HEK293 (cell line): ENCODE data around the gene NCBP1.
A peak's percentile ranks its signal among the peaks of the same experiment; 100 is the strongest.

Source experiments
- CTCF ChIA-PET: fragments of 350-600 bp; formaldehyde crosslinking; extraction: SDS; loops from one replicate; lab custom pipeline; 2021; ENCODE audit warnings: antibody characterized with exemption; lab: Yijun Ruan, JAX
- POLR2A ChIA-PET: fragments of 300-600 bp; formaldehyde crosslinking; extraction: SDS; loops from one replicate; lab custom pipeline; 2020; ENCODE audit warnings: antibody characterized with exemption, inconsistent platforms; lab: Yijun Ruan, JAX
- H3K27ac ChIP-seq: fragments of 200-500 bp; sonication (Bioruptor generic); 2 replicates; pipeline ENCODE4 v1.5.1; 2014; ENCODE audit warnings: low read depth, low read length, control low read depth, inconsistent platforms; ENCODE audit errors: extremely low read depth
- H3K36me3 ChIP-seq, 2 experiments: fragments of 200-500 bp in 1 of 2; sonication (Bioruptor generic) in 1 of 2; 1 replicate in 1 of 2; 2 replicates in 1 of 2; pipeline ENCODE4 v1.5.1; 2014 to 2017; ENCODE audit warnings: inconsistent platforms in 2 of 2, low read length in 2 of 2; ENCODE audit not compliant: control insufficient read depth in 2 of 2, insufficient read depth in 1 of 2
- H3K4me1 ChIP-seq: fragments of 200-500 bp; sonication (Bioruptor generic); 2 replicates; pipeline ENCODE4 v1.5.1; 2014; ENCODE audit warnings: mild to moderate bottlenecking, low read length, inconsistent platforms; ENCODE audit not compliant: control insufficient read depth, insufficient read depth
- H3K4me3 ChIP-seq: 2 replicates; pipeline ENCODE4 v1.5.1; 2011; ENCODE audit warnings: low read depth, mild to moderate bottlenecking, control low read depth, low read length, moderate library complexity
- H3K9me3 ChIP-seq: fragments of 200-500 bp; sonication (Bioruptor generic); 2 replicates; pipeline ENCODE4 v1.5.1; 2014; ENCODE audit warnings: low read depth, low read length, inconsistent platforms; ENCODE audit not compliant: control insufficient read depth, insufficient read depth
- GLIS1 ChIP-seq: fragments of 450-650 bp; formaldehyde crosslinking; IDR thresholded peaks from 2 replicates; pipeline ENCODE4 v1.5.1; 2016; ENCODE audit warnings: missing biosample characterization, missing genetic modification characterization
- GLIS2 ChIP-seq: fragments of 450-650 bp; formaldehyde crosslinking; IDR thresholded peaks from 2 replicates; pipeline ENCODE4 v1.5.1; 2016; ENCODE audit warnings: missing biosample characterization, missing genetic modification characterization
- MYNN ChIP-seq: fragments of 450-650 bp; formaldehyde crosslinking; IDR thresholded peaks from 2 replicates; pipeline ENCODE4 v1.5.1; 2016; ENCODE audit warnings: missing biosample characterization, missing genetic modification characterization, borderline replicate concordance
- SP2 ChIP-seq: fragments of 450-650 bp; formaldehyde crosslinking; IDR thresholded peaks from 2 replicates; pipeline ENCODE4 v1.5.1; 2016; ENCODE audit warnings: missing biosample characterization, missing genetic modification characterization
- SP3 ChIP-seq: fragments of 450-650 bp; formaldehyde crosslinking; IDR thresholded peaks from 2 replicates; pipeline ENCODE4 v1.5.1; 2016; ENCODE audit warnings: missing biosample characterization, missing genetic modification characterization
- ZBTB20 ChIP-seq: fragments of 450-650 bp; formaldehyde crosslinking; IDR thresholded peaks from 2 replicates; pipeline ENCODE4 v1.5.1; 2016; ENCODE audit warnings: missing biosample characterization, missing genetic modification characterization
- ZBTB21 ChIP-seq: fragments of 450-650 bp; formaldehyde crosslinking; IDR thresholded peaks from 2 replicates; pipeline ENCODE4 v1.5.1; 2017; ENCODE audit warnings: missing biosample characterization, missing genetic modification characterization
- ZBTB48 ChIP-seq: fragments of 450-650 bp; formaldehyde crosslinking; IDR thresholded peaks from 2 replicates; pipeline ENCODE4 v1.5.1; 2016; ENCODE audit warnings: missing biosample characterization, missing genetic modification characterization
- ZBTB8A ChIP-seq: fragments of 450-650 bp; formaldehyde crosslinking; IDR thresholded peaks from 2 replicates; pipeline ENCODE4 v1.5.1; 2016; ENCODE audit warnings: missing biosample characterization, missing genetic modification characterization
- ZFP37 ChIP-seq: fragments of 450-650 bp; formaldehyde crosslinking; IDR thresholded peaks from 2 replicates; pipeline ENCODE4 v1.5.1; 2016; ENCODE audit warnings: missing biosample characterization, missing genetic modification characterization
- ZIC2 ChIP-seq: fragments of 450-650 bp; formaldehyde crosslinking; IDR thresholded peaks from 2 replicates; pipeline ENCODE4 v1.5.1; 2016; ENCODE audit warnings: missing biosample characterization, missing genetic modification characterization
- ZNF335 ChIP-seq: fragments of 450-650 bp; formaldehyde crosslinking; conservative IDR thresholded peaks from 2 replicates; pipeline ENCODE4 v1.5.1; 2016; ENCODE audit warnings: missing biosample characterization, missing genetic modification characterization
- ZNF341 ChIP-seq: fragments of 450-650 bp; formaldehyde crosslinking; IDR thresholded peaks from 2 replicates; pipeline ENCODE4; 2016; ENCODE audit warnings: low read depth, missing biosample characterization, missing genetic modification characterization
- ZNF391 ChIP-seq: fragments of 450-650 bp; formaldehyde crosslinking; IDR thresholded peaks from 2 replicates; pipeline ENCODE4 v1.5.1; 2016; ENCODE audit warnings: low read depth, missing biosample characterization, missing genetic modification characterization, borderline replicate concordance
- ZNF548 ChIP-seq: fragments of 450-650 bp; formaldehyde crosslinking; IDR thresholded peaks from 2 replicates; pipeline ENCODE4 v1.5.1; 2016; ENCODE audit warnings: missing biosample characterization, missing genetic modification characterization
- ZNF560 ChIP-seq: fragments of 450-650 bp; formaldehyde crosslinking; IDR thresholded peaks from 2 replicates; pipeline ENCODE4 v1.5.1; 2017; ENCODE audit warnings: missing biosample characterization, missing genetic modification characterization, borderline replicate concordance
- ZNF561 ChIP-seq: fragments of 450-650 bp; IDR thresholded peaks from 2 replicates; pipeline ENCODE4 v1.5.1; 2018; ENCODE audit warnings: missing biosample characterization, missing genetic modification characterization, borderline replicate concordance
- ZNF600 ChIP-seq: fragments of 450-650 bp; formaldehyde crosslinking; IDR thresholded peaks from 2 replicates; pipeline ENCODE4 v1.5.1; 2016; ENCODE audit warnings: missing biosample characterization, missing genetic modification characterization
- ZNF624 ChIP-seq: fragments of 450-650 bp; formaldehyde crosslinking; IDR thresholded peaks from 2 replicates; pipeline ENCODE4 v1.5.1; 2017; ENCODE audit warnings: missing biosample characterization, missing genetic modification characterization
- ZNF843 ChIP-seq: fragments of 450-650 bp; formaldehyde crosslinking; IDR thresholded peaks from 2 replicates; pipeline ENCODE4 v1.5.1; 2016; ENCODE audit warnings: missing biosample characterization, missing genetic modification characterization
- ZXDB ChIP-seq: fragments of 450-650 bp; formaldehyde crosslinking; IDR thresholded peaks from 2 replicates; pipeline ENCODE4 v1.5.1; 2016; ENCODE audit warnings: missing biosample characterization, missing genetic modification characterization
- TF ChIP-seq, protein P1 (sequence below): fragments of 450-650 bp; formaldehyde crosslinking; IDR thresholded peaks from 2 replicates; pipeline ENCODE4 v1.5.1; 2016; ENCODE audit warnings: missing biosample characterization, missing genetic modification characterization, low read depth
- TF ChIP-seq, protein P2 (sequence below): fragments of 450-650 bp; formaldehyde crosslinking; IDR thresholded peaks from 2 replicates; pipeline ENCODE4 v1.5.1; 2017; ENCODE audit warnings: missing biosample characterization, mild to moderate bottlenecking, missing genetic modification characterization, moderate library complexity
- TF ChIP-seq, protein P3 (sequence below): fragments of 450-650 bp; formaldehyde crosslinking; IDR thresholded peaks from 2 replicates; pipeline ENCODE4 v1.5.1; 2017; ENCODE audit warnings: missing biosample characterization, missing genetic modification characterization
- TF ChIP-seq, protein P4 (sequence below): fragments of 450-650 bp; formaldehyde crosslinking; optimal IDR thresholded peaks from 2 replicates; pipeline ENCODE3; 2016; ENCODE audit warnings: missing biosample characterization, mild to moderate bottlenecking, missing genetic modification characterization

Gene NCBP1

DNA sequence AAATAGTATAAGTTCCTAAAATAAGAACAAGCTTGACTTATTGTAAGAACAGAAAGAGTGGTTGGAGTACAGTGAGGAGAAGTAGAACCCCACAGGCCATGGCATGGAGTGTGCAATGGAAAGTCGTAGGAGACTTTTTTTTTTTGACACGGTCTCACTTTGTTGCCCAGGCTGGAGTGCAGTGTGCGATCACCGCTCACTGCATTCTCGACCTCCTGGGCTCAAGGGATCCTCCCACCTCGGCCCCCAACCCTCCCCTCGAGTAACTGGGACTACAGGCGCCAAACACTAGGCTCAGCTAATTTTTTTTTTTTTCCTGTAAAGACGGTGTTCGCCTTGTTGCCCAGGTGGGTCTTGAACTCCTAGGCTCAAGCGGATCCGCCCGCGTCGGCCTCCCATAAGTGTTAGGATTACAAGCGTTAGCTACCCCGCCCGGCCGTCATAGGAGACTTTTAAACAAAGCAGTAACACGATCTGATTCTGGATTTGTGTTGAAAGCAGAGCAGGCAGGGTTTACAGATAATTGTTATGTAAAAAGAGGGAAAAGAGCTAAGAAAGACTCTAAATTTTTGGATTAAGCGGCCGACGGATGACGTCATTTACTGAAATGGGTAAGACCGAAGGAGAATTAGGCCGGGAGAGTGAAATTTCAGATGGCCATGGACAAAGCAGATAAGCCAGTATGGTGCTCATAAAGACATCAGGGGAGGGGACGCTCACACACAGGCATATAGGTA lies 1.2 kb upstream of the NCBP1 start:
- TF ChIP-seq SP3, result no peak
- TF ChIP-seq GLIS1 (tag by site-specific recombination), result peak; percentile 45; the same call in 1 of the 2 replicates
- TF ChIP-seq, protein P1, sequence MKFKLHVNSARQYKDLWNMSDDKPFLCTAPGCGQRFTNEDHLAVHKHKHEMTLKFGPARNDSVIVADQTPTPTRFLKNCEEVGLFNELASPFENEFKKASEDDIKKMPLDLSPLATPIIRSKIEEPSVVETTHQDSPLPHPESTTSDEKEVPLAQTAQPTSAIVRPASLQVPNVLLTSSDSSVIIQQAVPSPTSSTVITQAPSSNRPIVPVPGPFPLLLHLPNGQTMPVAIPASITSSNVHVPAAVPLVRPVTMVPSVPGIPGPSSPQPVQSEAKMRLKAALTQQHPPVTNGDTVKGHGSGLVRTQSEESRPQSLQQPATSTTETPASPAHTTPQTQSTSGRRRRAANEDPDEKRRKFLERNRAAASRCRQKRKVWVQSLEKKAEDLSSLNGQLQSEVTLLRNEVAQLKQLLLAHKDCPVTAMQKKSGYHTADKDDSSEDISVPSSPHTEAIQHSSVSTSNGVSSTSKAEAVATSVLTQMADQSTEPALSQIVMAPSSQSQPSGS (tag by site-specific recombination), result peak; percentile 98
- TF ChIP-seq, protein P2, sequence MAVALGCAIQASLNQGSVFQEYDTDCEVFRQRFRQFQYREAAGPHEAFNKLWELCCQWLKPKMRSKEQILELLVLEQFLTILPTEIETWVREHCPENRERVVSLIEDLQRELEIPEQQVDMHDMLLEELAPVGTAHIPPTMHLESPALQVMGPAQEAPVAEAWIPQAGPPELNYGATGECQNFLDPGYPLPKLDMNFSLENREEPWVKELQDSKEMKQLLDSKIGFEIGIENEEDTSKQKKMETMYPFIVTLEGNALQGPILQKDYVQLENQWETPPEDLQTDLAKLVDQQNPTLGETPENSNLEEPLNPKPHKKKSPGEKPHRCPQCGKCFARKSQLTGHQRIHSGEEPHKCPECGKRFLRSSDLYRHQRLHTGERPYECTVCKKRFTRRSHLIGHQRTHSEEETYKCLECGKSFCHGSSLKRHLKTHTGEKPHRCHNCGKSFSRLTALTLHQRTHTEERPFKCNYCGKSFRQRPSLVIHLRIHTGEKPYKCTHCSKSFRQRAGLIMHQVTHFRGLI (tag by site-specific recombination), result 0 out of 2 replicates have a peak, but pooled peaks have one; percentile 45
- TF ChIP-seq ZNF560 (tag by site-specific recombination), result no peak
- peak; percentile 96 for TF ChIP-seq ZNF561
- TF ChIP-seq, protein P3, sequence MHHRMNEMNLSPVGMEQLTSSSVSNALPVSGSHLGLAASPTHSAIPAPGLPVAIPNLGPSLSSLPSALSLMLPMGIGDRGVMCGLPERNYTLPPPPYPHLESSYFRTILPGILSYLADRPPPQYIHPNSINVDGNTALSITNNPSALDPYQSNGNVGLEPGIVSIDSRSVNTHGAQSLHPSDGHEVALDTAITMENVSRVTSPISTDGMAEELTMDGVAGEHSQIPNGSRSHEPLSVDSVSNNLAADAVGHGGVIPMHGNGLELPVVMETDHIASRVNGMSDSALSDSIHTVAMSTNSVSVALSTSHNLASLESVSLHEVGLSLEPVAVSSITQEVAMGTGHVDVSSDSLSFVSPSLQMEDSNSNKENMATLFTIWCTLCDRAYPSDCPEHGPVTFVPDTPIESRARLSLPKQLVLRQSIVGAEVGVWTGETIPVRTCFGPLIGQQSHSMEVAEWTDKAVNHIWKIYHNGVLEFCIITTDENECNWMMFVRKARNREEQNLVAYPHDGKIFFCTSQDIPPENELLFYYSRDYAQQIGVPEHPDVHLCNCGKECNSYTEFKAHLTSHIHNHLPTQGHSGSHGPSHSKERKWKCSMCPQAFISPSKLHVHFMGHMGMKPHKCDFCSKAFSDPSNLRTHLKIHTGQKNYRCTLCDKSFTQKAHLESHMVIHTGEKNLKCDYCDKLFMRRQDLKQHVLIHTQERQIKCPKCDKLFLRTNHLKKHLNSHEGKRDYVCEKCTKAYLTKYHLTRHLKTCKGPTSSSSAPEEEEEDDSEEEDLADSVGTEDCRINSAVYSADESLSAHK, result no peak
- TF ChIP-seq ZBTB21 (tag by site-specific recombination), result peak; percentile 33
- TF ChIP-seq ZNF600 (tag by site-specific recombination), result 0 out of 2 replicates have a peak, but pooled peaks have one; percentile 53
- peak; percentile 34 for TF ChIP-seq GLIS2 (tag by site-specific recombination)
- peak; percentile 81; the same call in 1 of the 2 replicates for TF ChIP-seq ZNF335 (tag by site-specific recombination)
- TF ChIP-seq ZXDB, result peak; percentile 65; the same call in 1 of the 2 replicates
- peak; percentile 46 for TF ChIP-seq SP2
- TF ChIP-seq ZNF843 (tag by site-specific recombination), result no peak
- peak; percentile 55; the same call in 1 of the 2 replicates for TF ChIP-seq MYNN (tag by site-specific recombination)
- peak overlapping the region; percentile 97 for H3K4me3 ChIP-seq
- H3K9me3 ChIP-seq, result no peaks in the 10 kb centered on the region
- no peaks in the 10 kb centered on the region; the same call in 1 of the 2 replicates for H3K4me1 ChIP-seq
- H3K27ac ChIP-seq, result peak overlapping the region; percentile 92
- POLR2A ChIA-PET, result interaction anchor here (0.5 to 2.4 kb wide), 20 partner anchors 8 to 1348 kb away, joined by 3 to 19 read pairs (median 4); partner anchors contain the start of genes ANP32B, TBC1D2, TRMO and XPA
- H3K36me3 ChIP-seq, result no peaks in the 10 kb centered on the region
- CTCF ChIA-PET, result interaction anchor here (0.6 to 4.2 kb wide), 8 partner anchors 16 to 349 kb away, joined by 3 to 28 read pairs (median 4); no protein-coding TSS in a partner anchor

DNA sequence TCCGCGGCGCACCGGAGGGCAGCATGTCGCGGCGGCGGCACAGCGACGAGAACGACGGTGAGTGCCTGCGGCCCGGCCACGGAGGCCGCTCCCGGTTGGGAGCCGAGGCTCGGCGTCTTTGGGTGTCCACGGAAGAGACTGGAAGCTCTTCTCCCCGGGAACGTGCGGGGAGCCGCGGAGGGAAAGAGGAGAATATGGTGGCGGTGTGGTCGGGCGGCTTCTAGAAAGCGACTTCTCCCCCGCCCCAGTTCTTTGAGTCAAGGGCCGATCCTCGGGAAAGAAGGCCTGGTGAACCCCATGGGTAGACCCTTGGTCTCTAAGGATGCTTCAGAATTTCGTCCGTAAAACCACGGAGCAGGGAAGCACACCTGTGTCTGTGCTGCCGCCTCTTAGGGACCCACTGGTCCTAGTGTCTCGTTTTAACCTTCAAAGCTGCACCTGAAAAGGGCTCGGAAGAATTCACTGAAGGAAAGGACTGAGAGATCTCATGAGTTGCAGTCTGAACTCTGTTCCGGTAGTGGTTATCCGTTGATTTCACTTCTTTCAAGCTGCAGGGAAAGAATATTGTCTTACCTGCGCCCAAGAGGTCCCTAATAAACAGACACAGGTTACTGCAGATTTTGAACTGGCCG lies 354 bp downstream of the NCBP1 start:
- ChIA-PET POLR2A (interaction anchor here (0.7 to 2.4 kb wide), 21 partner anchors 9 to 780 kb away, joined by 3 to 19 read pairs (median 6); partner anchors contain the start of genes TBC1D2, TRMO, XPA and ZNF782), CTCF (interaction anchor here (4.2 kb wide), 1 partner anchor 165 kb away, joined by 12 read pairs; no protein-coding TSS in a partner anchor)
- Histone ChIP-seq H3K9me3 (no peaks in the 10 kb centered on the region), H3K36me3 (no peaks in the 10 kb centered on the region), H3K27ac (peak overlapping the region; percentile 92), H3K4me1 (no peaks in the 10 kb centered on the region; the same call in 1 of the 2 replicates), H3K4me3 (peak overlapping the region; percentile 97)
- no peak for TF ChIP-seq ZBTB21 (tag by site-specific recombination)
- TF ChIP-seq ZBTB8A (tag by site-specific recombination), result no peak
- peak; percentile 21; the same call in 1 of the 2 replicates for TF ChIP-seq ZFP37
- TF ChIP-seq ZNF548 (tag by site-specific recombination), result no peak
- 0 out of 2 replicates have a peak, but pooled peaks have one; percentile 33 for TF ChIP-seq ZNF341 (tag by site-specific recombination)
- TF ChIP-seq ZNF560 (tag by site-specific recombination), result no peak
- TF ChIP-seq ZBTB20 (tag by site-specific recombination), result 0 out of 2 replicates have a peak, but pooled peaks have one; percentile 9
- peak; percentile 43; the same call in 1 of the 2 replicates for TF ChIP-seq ZBTB48
- TF ChIP-seq ZNF391, result peak; percentile 31; the same call in 1 of the 2 replicates
- TF ChIP-seq ZNF335 (tag by site-specific recombination), result peak; percentile 39; the same call in 1 of the 2 replicates
- TF ChIP-seq ZNF624 (tag by site-specific recombination), result no peak
- peak; percentile 15; the same call in 1 of the 2 replicates for TF ChIP-seq ZIC2 (tag by site-specific recombination)
- TF ChIP-seq, protein P4, sequence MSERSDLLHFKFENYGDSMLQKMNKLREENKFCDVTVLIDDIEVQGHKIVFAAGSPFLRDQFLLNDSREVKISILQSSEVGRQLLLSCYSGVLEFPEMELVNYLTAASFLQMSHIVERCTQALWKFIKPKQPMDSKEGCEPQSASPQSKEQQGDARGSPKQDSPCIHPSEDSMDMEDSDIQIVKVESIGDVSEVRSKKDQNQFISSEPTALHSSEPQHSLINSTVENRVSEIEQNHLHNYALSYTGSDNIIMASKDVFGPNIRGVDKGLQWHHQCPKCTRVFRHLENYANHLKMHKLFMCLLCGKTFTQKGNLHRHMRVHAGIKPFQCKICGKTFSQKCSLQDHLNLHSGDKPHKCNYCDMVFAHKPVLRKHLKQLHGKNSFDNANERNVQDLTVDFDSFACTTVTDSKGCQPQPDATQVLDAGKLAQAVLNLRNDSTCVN (tag by site-specific recombination), result peak; percentile 78
- peak; percentile 68 for TF ChIP-seq ZNF600 (tag by site-specific recombination)
